ENCODE data around the gene BTBD3.

DNA sequence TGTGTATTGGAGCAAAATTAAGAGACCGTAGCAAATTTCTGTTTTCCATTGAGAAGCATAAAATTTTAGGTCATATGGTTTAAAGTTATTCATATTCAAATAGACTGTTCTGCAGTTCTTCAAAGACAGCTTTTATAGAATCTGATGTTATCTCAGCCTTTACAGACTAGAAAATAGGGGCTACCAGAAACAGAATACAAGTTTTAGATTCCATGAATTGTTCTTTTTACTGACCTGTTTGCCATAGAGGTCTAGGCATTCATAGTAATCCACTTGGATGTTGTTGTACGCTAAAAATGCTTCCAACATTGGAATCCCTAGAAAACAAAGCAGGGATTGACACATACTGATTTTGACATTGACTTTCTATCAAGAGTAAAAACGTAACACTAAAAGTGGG lies 47.3 kb upstream of the BTBD3 start:
- TF ChIP-seq, protein P1, sequence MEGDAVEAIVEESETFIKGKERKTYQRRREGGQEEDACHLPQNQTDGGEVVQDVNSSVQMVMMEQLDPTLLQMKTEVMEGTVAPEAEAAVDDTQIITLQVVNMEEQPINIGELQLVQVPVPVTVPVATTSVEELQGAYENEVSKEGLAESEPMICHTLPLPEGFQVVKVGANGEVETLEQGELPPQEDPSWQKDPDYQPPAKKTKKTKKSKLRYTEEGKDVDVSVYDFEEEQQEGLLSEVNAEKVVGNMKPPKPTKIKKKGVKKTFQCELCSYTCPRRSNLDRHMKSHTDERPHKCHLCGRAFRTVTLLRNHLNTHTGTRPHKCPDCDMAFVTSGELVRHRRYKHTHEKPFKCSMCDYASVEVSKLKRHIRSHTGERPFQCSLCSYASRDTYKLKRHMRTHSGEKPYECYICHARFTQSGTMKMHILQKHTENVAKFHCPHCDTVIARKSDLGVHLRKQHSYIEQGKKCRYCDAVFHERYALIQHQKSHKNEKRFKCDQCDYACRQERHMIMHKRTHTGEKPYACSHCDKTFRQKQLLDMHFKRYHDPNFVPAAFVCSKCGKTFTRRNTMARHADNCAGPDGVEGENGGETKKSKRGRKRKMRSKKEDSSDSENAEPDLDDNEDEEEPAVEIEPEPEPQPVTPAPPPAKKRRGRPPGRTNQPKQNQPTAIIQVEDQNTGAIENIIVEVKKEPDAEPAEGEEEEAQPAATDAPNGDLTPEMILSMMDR (IDR thresholded peaks at IDR 0.05), result no peak
- no peak for TF ChIP-seq POLR2A (IDR thresholded peaks at IDR 0.05)
